Smooth muscle cell of the brain vasculature (primary cell): ENCODE measurements around the gene C2CD2.

Experiments
- DNase-seq: peaks from one replicate; pipeline ENCODE4 v3.0.0-alpha.2; 2012; ENCODE audit warnings: low read depth, low spot score

The C2CD2 gene

DNA sequence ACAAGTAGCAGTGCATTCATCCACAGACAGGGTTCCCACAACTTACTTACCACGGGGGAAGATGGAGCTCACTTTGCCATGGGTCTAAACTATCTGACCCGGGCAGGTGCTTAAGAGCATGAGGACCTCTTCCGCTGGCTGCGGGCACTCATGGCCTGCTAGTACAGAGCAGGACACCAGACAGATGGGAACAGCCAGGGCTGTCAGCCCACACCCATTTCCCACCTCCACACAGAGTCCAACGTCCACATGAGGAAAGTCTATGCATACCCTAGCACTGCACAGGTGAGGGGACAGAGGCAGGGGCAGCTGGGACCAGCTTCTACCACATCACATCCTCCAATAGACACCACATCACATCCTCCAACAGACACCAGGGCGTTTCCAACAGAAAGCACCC, 38.9 kb downstream of the C2CD2 start:
- DNase-seq = no peak

DNA sequence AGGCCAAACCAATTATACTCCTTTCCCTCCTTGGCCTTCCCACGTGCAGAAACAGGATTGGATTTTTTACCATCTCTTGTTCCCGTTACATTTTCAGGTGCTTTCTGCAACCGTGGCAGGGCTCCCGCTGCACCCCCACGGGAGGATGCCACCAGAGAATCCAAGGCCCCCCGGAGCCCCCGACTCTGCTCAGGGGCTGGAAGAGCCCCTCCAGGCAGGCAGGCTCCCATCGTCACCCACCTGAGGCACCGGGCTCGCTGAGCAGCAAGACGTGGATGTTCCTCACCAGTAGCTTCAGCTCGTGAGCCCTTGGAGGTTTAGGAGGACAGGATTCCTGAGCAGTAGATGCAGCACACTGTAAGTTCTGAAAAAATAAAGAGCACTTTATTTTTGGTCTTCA, 39.5 kb downstream of the C2CD2 start:
- DNase-seq = no peak

DNA sequence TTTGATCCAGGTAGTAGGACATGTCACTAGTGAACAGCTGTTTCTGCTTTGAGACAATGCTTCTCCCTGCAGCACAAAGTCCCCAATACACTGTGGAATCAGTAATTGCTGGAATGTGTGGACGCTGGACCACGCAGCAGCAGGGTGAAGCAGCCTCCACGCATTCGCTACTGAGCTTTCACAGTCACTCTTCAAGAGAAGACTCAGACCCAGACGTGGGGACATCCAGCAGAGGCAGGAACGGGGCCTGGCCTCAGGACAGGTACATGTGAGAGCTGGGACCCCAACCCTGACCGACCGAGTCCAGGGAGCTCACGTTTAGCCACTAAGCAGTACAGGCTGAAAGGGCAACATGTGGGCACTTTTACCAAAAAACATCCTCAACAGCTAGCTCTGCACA, 40.6 kb downstream of the C2CD2 start:
- DNase-seq = no peak

DNA sequence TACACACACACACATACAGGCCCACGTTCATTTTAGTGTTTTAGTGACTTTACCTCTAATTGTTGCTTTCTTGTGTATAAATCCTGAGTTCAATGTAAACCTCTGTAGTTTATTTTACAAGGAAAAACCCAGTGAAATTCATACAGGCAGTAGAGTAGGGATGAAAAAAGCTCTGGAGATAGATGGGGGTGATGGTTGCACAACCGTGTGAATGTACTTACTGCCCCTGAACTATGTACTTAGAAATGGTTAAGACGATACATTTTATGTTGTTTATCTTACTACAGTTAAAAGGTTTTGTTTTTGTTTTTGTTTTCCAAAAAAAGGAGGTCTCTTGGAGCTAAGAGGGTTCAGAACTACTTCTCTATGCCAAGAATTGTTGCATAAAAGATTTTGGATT, 45.0 kb downstream of the C2CD2 start:
- DNase-seq = no peak

DNA sequence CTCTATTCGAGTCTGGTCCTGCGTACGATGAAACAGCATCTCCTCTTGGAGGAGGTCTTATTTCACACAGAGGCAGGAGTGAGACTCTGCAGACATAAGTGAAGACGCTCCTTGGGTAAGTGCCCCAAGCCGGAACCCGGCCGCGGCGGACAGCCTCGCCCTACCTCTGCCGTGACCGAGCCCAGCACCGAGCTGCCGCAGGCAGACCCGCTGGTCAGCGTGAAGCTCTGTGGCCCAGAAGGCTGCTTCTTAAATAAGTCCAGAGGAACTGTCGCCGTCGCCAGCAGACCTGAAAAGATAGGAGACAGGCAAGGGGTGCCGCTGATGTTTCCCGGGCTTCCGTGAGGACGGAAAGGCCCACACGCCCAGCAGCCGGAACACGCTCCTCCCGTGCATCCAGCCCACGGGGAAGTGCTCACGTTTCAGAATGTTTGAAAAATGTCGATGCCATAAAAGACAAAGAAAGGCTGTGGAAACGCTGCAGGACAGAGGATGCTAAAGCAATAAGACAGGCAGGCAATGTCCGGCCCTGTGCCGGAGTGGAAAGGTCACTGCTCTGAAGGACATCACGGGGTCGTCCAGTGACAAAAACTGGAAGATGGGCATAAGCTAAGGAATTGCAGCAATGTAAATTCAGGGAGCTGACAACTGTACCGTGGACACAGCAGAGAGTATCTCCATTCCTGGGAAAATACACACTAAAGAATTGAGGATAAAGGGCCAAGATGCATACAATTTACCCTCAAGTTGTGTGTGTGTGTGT, 46.1 kb downstream of the C2CD2 start:
- no peak for DNase-seq

DNA sequence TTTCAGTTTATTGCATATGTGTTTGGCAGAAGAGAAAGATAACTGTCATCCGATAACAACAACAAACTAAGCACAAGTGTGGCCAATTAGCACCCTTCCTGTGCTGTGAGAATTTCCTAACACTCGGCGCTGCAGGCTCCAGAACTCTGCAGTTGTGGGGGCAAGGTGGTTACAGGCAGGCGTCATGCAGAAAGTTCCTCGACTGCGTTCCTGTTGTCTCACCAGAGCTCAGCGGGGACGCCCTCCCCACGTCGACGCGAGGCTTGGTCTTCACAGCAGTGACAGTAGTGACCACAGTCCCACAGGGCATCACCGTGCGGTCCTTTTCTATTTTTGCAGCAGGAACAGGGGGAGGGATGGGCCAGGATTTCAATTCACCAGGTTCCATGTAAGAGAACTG, 47.0 kb downstream of the C2CD2 start:
- no peak for DNase-seq

DNA sequence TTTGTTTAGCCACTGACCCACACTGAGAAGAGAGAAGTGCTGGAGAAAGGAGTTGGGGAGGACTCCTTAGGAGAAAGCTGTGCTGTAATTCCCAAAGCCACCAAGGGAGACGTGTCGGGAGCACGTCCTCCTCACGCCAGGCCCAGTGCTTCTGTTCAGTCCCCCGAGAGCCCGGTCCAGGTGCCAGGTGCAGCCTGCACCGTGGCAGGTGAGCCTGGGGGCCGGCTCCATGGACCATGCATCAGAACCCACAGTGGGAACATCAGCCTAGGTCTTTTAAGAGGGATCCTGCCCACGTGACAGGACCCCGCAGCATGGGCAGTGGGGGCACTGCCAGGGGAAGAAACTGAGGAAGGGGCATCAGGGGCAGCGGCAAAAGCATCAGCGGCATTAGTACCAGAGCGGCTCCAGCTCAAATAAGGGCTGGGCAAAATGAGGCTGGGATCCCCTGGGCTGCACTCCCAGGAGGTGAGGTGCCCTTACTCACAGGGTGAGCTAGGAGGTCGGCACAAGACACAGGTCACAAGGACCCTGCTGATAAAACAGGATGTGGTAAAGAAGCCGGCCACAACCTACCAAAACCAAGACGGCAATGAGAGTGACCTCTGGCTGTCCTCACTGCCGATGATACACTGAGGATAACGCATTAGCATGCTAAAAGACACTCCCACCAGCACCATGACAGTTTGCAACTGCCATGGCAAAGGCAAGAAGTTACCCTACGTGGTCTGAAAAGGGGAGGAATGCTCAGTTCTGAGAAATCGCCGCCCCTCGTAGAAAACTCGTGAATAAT, 50.1 kb downstream of the C2CD2 start:
- DNase-seq = no peak

DNA sequence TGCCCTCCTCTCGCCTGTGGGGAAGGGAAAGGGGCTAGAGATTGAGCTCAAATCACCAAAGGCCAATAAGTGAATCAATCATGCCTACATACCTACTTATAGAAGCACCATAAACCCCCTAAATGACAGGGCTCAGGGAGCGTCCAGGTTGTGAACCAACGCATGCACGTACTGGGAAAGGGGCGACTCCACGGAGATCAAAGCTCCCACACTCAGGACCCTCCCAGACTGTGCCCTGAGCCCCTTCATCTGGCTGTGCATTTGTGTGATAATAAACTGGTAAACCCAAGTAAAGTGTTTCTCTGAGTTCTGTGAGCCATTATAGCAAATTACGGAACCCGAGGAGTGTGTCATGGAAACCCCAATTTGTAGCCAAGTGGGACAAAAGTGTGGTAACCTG, 50.9 kb downstream of the C2CD2 start:
- DNase-seq = no peak

DNA sequence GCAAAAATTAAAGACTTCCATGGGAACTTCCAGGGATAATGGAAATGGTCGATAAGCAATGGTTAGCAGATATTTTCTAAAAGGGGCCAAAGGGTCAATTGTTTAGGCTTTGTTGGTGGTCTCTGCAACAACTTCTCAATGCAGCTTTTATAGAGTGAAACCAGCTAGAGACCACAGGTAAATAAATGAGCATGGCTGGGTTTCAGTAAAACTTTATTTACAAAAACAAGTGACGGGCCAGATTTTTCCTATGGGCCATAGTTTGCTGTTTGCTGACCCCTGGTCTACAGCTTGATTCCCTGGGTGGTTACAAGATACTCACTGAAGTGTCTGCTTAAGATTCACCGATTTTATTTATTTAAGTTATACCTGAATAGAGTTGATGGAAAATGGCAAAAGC, 52.0 kb downstream of the C2CD2 start:
- no peak for DNase-seq

DNA sequence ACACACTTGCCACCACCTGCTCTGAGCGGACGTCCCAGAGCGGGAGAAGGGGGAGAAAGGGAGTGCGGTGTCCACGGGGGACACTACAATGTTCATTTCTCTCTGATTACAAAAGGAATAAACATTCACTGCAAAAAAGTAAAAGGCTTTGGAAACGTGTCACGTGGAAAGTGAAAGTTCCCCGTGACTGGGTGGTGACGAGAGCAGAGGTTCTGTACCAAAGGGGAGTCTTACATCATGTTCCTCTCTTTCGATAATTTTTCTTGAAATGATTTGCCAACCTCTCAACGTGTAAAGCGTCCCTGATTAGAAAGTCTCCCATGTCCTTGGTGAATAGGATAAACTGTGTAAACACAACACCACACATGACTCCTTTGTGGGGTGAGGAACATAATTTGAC, 52.7 kb downstream of the C2CD2 start:
- DNase-seq = no peak

DNA sequence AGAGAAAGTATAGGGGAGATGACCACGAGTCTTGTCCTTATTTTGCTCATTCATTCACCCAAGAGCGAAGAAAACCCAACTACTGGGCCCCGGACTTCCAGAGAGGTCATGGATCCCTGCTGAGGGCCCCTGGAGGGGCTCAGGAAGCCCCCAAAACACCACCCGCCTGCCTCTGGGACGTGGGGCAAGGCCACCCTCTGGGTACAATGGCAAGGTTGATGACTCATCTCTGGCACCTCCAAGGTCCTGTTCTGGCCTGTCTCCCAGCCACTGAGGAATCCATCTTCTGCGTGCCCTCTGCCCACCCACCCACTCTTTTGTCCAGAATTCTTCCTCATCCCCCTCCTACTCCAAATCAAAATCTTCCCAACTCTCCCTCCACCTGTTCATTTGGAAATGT, 53.4 kb downstream of the C2CD2 start:
- no peak for DNase-seq

DNA sequence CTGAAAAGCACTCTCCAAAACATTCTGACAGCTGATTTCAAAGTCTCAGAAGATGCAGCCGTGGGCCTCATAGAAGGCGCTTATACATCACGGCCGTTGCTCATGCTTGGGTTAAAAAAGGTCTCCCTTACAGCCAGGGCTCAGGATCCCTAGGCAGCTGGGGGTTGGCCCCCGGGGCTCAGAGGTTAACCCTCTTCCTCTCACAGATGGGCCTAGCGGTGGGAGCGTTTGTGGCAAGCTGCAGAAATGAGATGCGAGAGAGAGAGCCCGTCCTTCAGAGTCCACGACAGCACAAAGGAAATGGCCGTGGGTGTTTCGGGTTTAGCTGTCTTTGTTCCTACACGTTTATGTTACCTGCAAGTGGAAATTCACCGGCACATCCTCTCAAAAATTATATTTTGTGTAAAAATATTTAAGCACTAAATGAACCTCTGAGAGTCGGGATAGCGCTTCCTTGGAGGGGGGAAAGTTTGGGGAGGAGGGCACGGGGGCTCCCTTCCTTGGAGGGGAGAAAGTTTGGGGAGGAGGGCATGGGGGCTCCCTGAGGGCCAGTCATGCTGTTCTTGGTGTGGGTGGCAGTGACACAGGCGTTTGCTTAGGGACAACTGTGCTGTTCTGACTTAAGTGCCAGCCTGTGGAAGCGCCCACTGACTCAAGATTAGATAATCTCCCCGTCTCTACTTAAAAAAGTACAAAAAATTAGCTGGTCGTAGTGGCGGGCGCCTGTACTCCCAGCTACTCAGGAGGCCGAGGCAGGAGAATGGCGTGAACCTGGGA, 54.2 kb downstream of the C2CD2 start:
- DNase-seq = no peak

DNA sequence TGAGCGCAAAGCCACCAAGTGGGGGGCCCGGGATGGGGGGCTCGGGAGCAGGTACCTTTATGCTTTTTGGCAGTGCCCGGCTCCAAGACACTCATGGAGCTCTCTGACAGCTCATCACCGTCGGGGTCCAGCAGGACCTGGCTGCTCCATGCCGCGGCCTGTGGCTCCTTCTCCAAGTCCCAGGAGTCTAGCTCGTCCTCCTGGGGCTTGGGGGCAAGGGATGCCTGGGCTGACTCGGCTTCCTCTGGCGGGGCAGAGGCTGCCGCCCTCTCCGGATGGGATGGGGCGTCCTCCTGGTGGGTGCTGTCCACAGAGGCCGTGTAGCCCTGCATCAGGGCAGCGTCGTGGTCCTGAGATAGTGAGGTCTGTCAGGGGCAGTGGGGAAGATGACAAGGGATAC, 54.8 kb downstream of the C2CD2 start:
- no peak for DNase-seq

DNA sequence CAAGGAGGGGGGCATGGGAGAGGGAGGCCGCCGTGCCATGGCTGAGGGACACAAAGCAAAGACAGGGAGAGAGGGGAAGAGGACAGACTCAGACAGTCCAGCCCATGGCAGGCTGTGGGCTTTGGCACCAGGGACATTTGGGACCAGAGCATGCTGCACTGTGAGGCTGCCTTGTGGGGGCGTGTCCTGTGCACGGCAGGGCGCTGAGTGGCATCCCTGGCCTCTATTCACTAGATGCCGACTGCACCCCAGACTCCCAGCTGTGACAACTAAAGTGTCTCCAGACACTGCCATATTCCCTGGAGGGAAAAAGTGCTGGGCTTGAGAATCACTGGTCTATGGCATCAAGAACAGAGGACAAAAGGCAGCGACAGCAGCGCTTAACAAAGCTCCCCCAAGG, 56.1 kb downstream of the C2CD2 start:
- no peak for DNase-seq

DNA sequence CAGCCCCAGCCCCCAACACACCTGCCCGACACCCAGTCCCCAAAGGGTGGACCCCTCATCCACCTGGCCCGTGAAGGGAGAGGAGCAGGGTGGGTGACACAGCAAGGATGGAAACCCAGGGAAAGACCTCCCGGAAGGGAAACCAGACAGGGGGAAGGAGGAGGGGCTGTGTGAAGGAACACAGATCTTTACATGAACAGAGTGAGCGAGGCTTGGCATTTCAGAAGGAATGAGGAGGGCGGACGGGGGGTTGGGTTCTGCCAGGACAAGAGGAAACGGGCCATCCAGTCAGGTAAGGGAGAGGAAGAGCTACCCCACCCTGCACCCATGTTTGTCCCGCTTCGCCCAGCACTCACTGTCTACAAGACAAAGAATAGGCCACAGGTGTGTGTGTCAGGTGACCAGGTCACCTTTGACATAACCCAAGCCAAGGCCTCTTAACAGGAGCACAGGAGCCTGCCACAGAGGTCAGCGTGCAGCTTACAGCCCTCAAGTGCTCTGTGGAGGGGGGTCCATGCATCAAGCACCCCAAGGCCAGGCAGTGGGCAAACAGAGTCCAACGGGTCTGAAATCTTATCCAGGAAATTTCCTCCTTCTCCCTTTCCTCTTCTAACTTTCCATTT, 56.7 kb downstream of the C2CD2 start:
- DNase-seq = no peak

DNA sequence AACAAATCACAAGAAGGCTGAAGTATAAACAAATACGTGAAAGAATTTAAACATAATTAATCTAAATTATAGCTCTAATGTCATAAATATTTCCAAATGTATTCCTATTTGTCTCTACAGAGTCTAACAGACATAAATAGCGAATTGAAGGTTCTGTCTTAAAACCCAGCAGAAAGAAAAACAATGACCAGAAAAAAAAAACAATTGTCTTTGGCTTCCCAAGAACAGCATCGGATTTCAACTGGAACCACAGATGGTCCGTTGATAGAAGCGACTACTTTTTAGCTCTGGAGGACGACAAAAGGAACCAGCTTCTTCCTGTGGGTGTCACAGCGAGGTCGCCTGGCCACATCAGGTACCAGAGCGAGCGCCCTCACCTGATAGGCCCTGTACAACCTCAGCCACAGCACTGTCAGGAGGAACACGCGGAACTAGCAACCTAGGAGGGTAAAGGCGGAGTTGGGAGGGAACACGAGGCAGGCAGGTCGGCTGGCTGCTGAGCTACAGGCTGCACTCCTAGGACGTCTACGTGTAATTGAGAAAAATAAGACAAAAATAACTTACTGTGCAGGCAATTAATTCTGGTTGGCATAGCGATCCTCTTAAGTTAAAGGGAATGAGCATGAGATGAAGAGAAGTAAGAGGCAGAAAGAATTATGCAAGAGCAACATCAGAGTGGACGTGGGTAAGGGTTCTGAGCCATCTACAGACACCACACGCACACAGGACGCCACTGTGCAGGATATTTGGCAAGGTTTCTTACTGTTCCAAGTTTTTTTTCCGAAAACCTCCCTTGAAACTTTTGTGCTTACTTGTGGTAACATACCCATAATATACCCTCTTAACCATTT, 58.0 kb downstream of the C2CD2 start:
- DNase-seq = no peak

DNA sequence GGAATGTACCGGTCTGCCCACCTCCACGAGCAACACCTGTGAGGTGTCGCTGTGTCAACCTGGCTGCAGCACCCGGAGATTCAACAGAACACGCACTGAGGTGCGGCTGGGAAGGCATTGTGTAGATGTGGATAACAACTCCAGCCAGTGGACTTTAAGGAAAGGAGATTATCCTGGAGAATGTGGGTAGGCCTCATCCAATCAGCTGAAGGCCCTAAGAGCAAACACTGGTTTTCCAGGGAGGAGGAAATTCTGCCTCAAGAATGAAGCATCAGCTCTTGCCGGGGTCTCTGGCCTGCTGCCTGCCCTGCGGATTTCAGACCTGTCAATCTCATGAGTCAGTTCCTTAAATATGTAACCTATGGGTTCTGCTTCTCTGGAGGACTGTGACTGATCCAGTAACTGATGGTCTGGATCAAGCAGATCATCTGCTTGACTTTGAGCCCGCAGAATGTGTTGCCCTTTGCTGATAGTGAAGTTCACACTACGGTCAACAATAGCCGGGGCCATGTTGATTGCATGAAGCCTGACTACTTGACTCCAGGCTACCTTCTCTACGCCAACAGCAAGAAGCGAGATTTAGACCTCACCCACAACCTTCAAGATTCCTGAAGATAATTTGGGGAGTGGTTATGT, 58.8 kb downstream of the C2CD2 start:
- no peak for DNase-seq

DNA sequence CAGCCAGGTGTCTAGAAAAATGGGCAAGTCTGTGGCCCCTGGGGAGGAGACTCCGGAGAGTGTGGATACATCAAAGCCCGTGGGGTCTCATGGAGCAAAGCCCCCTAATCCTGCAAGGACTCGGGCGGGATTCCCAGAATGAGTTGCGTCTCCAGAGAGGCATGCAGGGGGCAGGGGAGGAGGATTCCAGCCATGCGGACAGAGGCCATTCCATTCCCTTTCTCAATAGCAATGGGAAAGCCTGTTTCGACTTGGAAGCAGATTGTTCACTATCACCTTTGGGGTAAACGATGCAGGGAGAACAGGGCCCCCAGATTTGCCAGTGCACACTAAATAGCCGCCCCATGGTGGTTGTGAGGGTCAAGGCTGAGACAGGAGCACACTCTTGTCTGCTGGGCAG, 59.3 kb downstream of the C2CD2 start:
- DNase-seq = no peak

DNA sequence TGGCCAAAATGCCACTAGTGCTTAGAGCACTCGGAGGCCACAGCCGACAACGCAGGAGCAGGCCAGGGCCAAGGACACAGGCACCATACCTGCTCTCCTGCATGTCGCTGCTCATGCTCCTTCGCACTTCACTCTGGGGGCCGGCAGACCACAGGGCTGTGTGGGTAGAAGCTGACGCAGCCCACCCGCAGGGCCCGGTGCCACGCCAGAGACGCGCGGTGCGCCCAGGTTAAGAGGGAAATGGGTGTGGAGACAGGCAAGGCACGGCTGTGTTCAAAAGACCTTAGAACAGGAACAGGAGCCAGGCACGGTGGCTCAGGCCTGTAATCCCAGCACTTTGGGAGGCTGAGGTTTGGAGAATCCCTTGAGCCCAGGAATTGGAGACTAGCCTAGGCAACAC, 61.1 kb downstream of the C2CD2 start:
- no peak for DNase-seq

DNA sequence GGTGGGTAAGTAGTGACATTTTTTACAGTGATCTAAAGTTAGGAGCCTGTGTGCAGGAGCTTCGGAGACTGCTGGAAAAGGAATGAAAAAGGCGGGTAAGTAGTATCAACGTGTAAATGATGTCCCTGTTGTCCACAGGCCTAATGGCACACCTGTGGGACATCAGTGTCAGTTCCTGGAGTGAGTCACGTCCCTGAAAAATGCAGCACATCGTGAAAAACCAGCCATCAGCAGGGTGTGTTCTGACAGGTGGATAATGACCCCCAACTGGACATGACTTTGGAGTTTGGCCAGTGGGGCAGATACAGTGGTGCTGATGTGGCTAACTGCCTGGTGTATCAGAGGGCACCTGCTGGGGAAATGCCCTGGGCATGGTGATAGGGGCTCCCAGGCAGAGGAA, 62.7 kb downstream of the C2CD2 start:
- no peak for DNase-seq

DNA sequence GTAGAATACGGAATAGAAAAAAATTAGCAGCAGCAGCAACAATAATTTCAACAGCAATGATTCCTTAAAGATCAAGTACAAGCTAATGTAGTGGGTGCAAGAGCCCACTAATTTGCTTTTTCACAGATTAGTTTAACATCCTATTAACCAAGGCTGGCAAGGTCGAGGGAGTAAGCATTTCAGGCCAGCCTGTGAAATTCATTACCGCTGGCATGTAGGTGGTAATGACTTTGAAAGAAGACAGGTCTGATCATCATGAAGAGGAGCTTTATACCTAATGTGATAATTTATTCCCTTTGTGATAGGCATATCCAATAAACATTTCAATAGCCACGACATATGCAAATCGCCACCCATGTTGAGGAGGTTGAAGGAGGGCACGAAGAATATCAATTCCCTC, 63.5 kb downstream of the C2CD2 start:
- no peak for DNase-seq
